ENCODE measurements around the gene SMIM7.

The SMIM7 gene

GRCh38 chr19:16615808-16616207 is 44.1 kb downstream of the SMIM7 start:
- no peak for TF ChIP-seq EZH2 (IDR thresholded peaks at IDR 0.05; ENCODE audit: borderline replicate concordance, low read depth, low read length, severe bottlenecking)
- no peak for TF ChIP-seq CTCF (IDR thresholded peaks at IDR 0.05; ENCODE audit: borderline replicate concordance, extremely low read depth, low read length, poor library complexity, severe bottlenecking)
- Histone ChIP-seq H3K4me2 (ENCODE audit: insufficient read depth, low read length) (no peak overlapping the region), H3K79me2 (ENCODE audit: insufficient read depth, low read length) (peaks cover 100% of the 10 kb centered on the region), H3K4me3 (ENCODE audit: low read depth in 1 of 2, low read length in 2 of 2) (no peak overlapping the region), H3K27ac (ENCODE audit: low read length) (no peak overlapping the region), H4K20me1 (ENCODE audit: insufficient read depth, low read length) (peaks cover 95% of the 10 kb centered on the region), H3K4me1 (ENCODE audit: insufficient read depth, low read length) (no peaks in the 10 kb centered on the region; the same call in 1 of the 2 replicates), H3K27me3 (ENCODE audit: insufficient read depth, low read length, poor library complexity) (no peaks in the 10 kb centered on the region), H2AFZ (ENCODE audit: low read depth, low read length) (no peak overlapping the region), H3K9ac (ENCODE audit: low read depth, low read length) (no peak overlapping the region), H3K36me3 (ENCODE audit: insufficient read depth, low read length) (no peaks in the 10 kb centered on the region), H3K9me3 (ENCODE audit: insufficient read depth, low read length, severe bottlenecking) (no peaks in the 10 kb centered on the region)
- no peak for ATAC-seq (ENCODE audit: insufficient read depth, low read depth)
- no peak for DNase-seq

DNA sequence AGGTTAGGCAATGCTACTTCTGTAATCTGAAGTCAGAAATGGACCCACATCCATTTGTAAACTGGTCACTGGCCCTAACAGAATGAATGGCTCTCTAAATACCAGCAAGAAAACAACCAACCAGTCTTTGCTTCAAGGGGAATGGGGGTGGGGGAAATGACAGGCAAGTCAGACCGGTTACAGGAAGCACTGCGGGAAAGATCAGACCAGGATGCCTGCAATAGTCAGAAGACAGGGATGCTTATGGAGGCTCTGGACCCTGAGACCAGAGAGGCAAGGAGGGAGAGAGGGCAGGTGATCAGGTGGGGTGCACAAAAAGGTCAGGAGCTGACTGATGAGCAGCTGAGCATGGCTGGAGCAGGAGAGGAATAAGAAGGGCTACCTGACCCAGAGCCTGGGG is 45.0 kb downstream of the SMIM7 start:
- Histone ChIP-seq H3K4me1 (ENCODE audit: insufficient read depth, low read length) (no peaks in the 10 kb centered on the region; the same call in 1 of the 2 replicates), H3K27ac (ENCODE audit: low read length) (peak overlapping the region; percentile 13; the same call in 1 of the 2 replicates), H3K9ac (ENCODE audit: low read depth, low read length) (no peak overlapping the region), H3K27me3 (ENCODE audit: insufficient read depth, low read length, poor library complexity) (no peaks in the 10 kb centered on the region), H3K4me3 (ENCODE audit: low read depth in 1 of 2, low read length in 2 of 2) (no peak overlapping the region), H3K79me2 (ENCODE audit: insufficient read depth, low read length) (peaks cover 100% of the 10 kb centered on the region), H3K4me2 (ENCODE audit: insufficient read depth, low read length) (no peak overlapping the region), H3K9me3 (ENCODE audit: insufficient read depth, low read length, severe bottlenecking) (no peaks in the 10 kb centered on the region), H2AFZ (ENCODE audit: low read depth, low read length) (no peak overlapping the region), H4K20me1 (ENCODE audit: insufficient read depth, low read length) (peaks cover 92% of the 10 kb centered on the region), H3K36me3 (ENCODE audit: insufficient read depth, low read length) (no peaks in the 10 kb centered on the region)
- DNase-seq (no peak), ATAC-seq (ENCODE audit: insufficient read depth, low read depth) (no peak)
- no peak for TF ChIP-seq EZH2 (IDR thresholded peaks at IDR 0.05; ENCODE audit: borderline replicate concordance, low read depth, low read length, severe bottlenecking)
- TF ChIP-seq CTCF (IDR thresholded peaks at IDR 0.05; ENCODE audit: borderline replicate concordance, extremely low read depth, low read length, poor library complexity, severe bottlenecking): no peak

DNA sequence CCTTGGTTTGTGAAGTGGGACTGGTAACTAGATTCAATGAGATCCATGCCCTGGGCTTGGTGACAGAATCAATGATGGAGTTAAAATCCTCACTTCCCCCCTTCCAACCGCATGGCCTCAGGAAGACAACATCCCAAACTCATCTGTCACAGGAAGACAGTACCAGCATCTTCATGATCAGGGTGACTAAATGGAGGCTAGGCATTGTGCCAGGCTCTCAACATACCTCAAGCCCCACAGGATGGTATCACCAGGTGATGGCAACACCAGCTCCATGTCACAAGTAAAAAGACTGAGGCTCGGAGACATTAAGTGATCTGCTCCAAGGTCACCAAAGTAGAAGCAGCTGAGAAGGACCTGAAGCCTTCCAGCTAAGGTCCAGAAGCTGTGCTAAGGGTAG is 46.1 kb downstream of the SMIM7 start:
- Histone ChIP-seq H4K20me1 (ENCODE audit: insufficient read depth, low read length) (peaks cover 86% of the 10 kb centered on the region), H3K4me1 (ENCODE audit: insufficient read depth, low read length) (no peaks in the 10 kb centered on the region), H3K9ac (ENCODE audit: low read depth, low read length) (no peak overlapping the region), H3K27me3 (ENCODE audit: insufficient read depth, low read length, poor library complexity) (no peaks in the 10 kb centered on the region), H2AFZ (ENCODE audit: low read depth, low read length) (no peak overlapping the region), H3K4me2 (ENCODE audit: insufficient read depth, low read length) (no peak overlapping the region), H3K36me3 (ENCODE audit: insufficient read depth, low read length) (no peaks in the 10 kb centered on the region), H3K9me3 (ENCODE audit: insufficient read depth, low read length, severe bottlenecking) (no peaks in the 10 kb centered on the region), H3K4me3 (ENCODE audit: low read depth in 1 of 2, low read length in 2 of 2) (no peak overlapping the region), H3K79me2 (ENCODE audit: insufficient read depth, low read length) (peaks cover 100% of the 10 kb centered on the region), H3K27ac (ENCODE audit: low read length) (no peak overlapping the region)
- DNase-seq (no peak), ATAC-seq (ENCODE audit: insufficient read depth, low read depth) (no peak)
- TF ChIP-seq CTCF (IDR thresholded peaks at IDR 0.05; ENCODE audit: borderline replicate concordance, extremely low read depth, low read length, poor library complexity, severe bottlenecking) (no peak), EZH2 (IDR thresholded peaks at IDR 0.05; ENCODE audit: borderline replicate concordance, low read depth, low read length, severe bottlenecking) (no peak)

GRCh38 chr19:16612636-16613035 is 47.3 kb downstream of the SMIM7 start:
- peaks cover 86% of the 10 kb centered on the region for H4K20me1 ChIP-seq (ENCODE audit: insufficient read depth, low read length)
- H3K4me2 ChIP-seq (ENCODE audit: insufficient read depth, low read length): no peak overlapping the region
- no peak overlapping the region for H2AFZ ChIP-seq (ENCODE audit: low read depth, low read length)
- ATAC-seq (ENCODE audit: insufficient read depth, low read depth): no peak
- no peak for DNase-seq
- H3K9me3 ChIP-seq (ENCODE audit: insufficient read depth, low read length, severe bottlenecking): no peaks in the 10 kb centered on the region
- no peak overlapping the region for H3K4me3 ChIP-seq (ENCODE audit: low read depth in 1 of 2, low read length in 2 of 2)
- TF ChIP-seq CTCF (IDR thresholded peaks at IDR 0.05; ENCODE audit: borderline replicate concordance, extremely low read depth, low read length, poor library complexity, severe bottlenecking) (no peak), EZH2 (IDR thresholded peaks at IDR 0.05; ENCODE audit: borderline replicate concordance, low read depth, low read length, severe bottlenecking) (no peak)
- H3K79me2 ChIP-seq (ENCODE audit: insufficient read depth, low read length): peaks cover 100% of the 10 kb centered on the region
- no peaks in the 10 kb centered on the region for H3K4me1 ChIP-seq (ENCODE audit: insufficient read depth, low read length)
- H3K9ac ChIP-seq (ENCODE audit: low read depth, low read length): no peak overlapping the region
- peak overlapping the region; percentile 2; the same call in 1 of the 2 replicates for H3K27ac ChIP-seq (ENCODE audit: low read length)
- no peaks in the 10 kb centered on the region for H3K27me3 ChIP-seq (ENCODE audit: insufficient read depth, low read length, poor library complexity)
- no peaks in the 10 kb centered on the region for H3K36me3 ChIP-seq (ENCODE audit: insufficient read depth, low read length)

All from DND-41 (cell line).